GM12801 (cell line): ENCODE results near the gene ORC4.

Experiments used
- CTCF ChIP-seq: IDR thresholded peaks from one replicate; pipeline ENCODE4 v1.5.1; 2011; ENCODE audit warnings: control low read depth; ENCODE audit not compliant: insufficient read length; ENCODE audit errors: extremely low read depth

ORC4 gene

GRCh38 chr2:148021059-148021861, 723 bp upstream of the ORC4 start, which contains the start of gene MBD5:
Gene MBD5 (plus strand): TSS chr2:148021091.
- no peak for TF ChIP-seq CTCF

GRCh38 chr2:148014616-148015015, 5.9 kb downstream of the ORC4 start:
- TF ChIP-seq CTCF: no peak

- no peak for TF ChIP-seq CTCF
These were observed 6.7 kb downstream of the ORC4 start for GRCh38 chr2:148013876-148014275.

GRCh38 chr2:148007219-148007900, 13.2 kb downstream of the ORC4 start:
- no peak for TF ChIP-seq CTCF

- TF ChIP-seq CTCF: no peak
These were observed 14.1 kb downstream of the ORC4 start for GRCh38 chr2:148006249-148007007.

- TF ChIP-seq CTCF: no peak
These were observed 20.4 kb downstream of the ORC4 start for GRCh38 chr2:148000095-148000494.

- TF ChIP-seq CTCF: no peak
These were observed 21.4 kb downstream of the ORC4 start for GRCh38 chr2:147999126-147999525.
